ENCODE data around the gene LRP2.

Gene LRP2

DNA sequence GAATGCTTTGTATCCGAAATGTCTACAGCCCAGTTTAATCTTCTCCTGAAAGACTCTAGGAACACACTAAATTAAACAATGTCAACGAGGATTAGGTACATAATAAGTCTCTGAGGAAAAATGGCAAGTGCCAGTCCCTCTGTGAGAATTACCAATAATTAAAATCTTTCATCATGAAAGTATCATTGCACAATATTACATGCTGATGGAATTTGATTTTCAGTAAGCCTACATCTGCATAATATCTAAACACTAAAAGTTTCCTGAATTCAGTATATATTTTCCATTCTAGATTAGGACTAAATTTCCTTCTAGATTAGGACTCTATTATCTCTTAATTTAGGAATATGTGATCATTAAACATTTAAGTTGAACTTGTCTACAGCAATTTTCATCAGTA, 132.1 kb downstream of the LRP2 start:
- Histone ChIP-seq H3K9me3 (ENCODE audit: control insufficient read depth, low read length) (no peaks in the 10 kb centered on the region), H3K9ac (ENCODE audit: low read length) (no peak overlapping the region), H3K4me3 (ENCODE audit: low read length) (no peak overlapping the region), H3K27me3 (replicated peaks; ENCODE audit: control insufficient read depth, insufficient read depth, low read length) (peaks cover 30% of the 10 kb centered on the region), H3K4me1 (ENCODE audit: control insufficient read depth, insufficient read depth, low read length) (no peaks in the 10 kb centered on the region), H3K36me3 (ENCODE audit: control insufficient read depth, insufficient read depth, low read length, severe bottlenecking) (no peaks in the 10 kb centered on the region)
- DNase-seq (ENCODE audit: low read depth) = no peak

- H3K4me3 ChIP-seq (ENCODE audit: low read length) = no peak overlapping the region
- no peaks in the 10 kb centered on the region for H3K9me3 ChIP-seq (ENCODE audit: control insufficient read depth, low read length)
- peak; percentile 1 for DNase-seq (ENCODE audit: low read depth)
- no peaks in the 10 kb centered on the region for H3K36me3 ChIP-seq (ENCODE audit: control insufficient read depth, insufficient read depth, low read length, severe bottlenecking)
- H3K9ac ChIP-seq (ENCODE audit: low read length) = no peak overlapping the region
- H3K4me1 ChIP-seq (ENCODE audit: control insufficient read depth, insufficient read depth, low read length) = no peaks in the 10 kb centered on the region
- peaks cover 30% of the 10 kb centered on the region for H3K27me3 ChIP-seq (replicated peaks; ENCODE audit: control insufficient read depth, insufficient read depth, low read length)
Measured at GRCh38 chr2:169229590-169229989, 132.7 kb downstream of the LRP2 start.

- H3K4me1 ChIP-seq (ENCODE audit: control insufficient read depth, insufficient read depth, low read length) = no peaks in the 10 kb centered on the region
- no peaks in the 10 kb centered on the region for H3K9me3 ChIP-seq (ENCODE audit: control insufficient read depth, low read length)
- no peaks in the 10 kb centered on the region for H3K36me3 ChIP-seq (ENCODE audit: control insufficient read depth, insufficient read depth, low read length, severe bottlenecking)
- no peak for DNase-seq (ENCODE audit: low read depth)
- no peak overlapping the region for H3K4me3 ChIP-seq (ENCODE audit: low read length)
- H3K9ac ChIP-seq (ENCODE audit: low read length) = no peak overlapping the region
- peaks cover 14% of the 10 kb centered on the region for H3K27me3 ChIP-seq (replicated peaks; ENCODE audit: control insufficient read depth, insufficient read depth, low read length)
Measured at GRCh38 chr2:169225906-169226305, 136.4 kb downstream of the LRP2 start.

- Histone ChIP-seq H3K36me3 (ENCODE audit: control insufficient read depth, insufficient read depth, low read length, severe bottlenecking) (no peaks in the 10 kb centered on the region), H3K4me3 (ENCODE audit: low read length) (no peak overlapping the region), H3K9ac (ENCODE audit: low read length) (no peak overlapping the region), H3K4me1 (ENCODE audit: control insufficient read depth, insufficient read depth, low read length) (no peaks in the 10 kb centered on the region), H3K9me3 (ENCODE audit: control insufficient read depth, low read length) (no peaks in the 10 kb centered on the region), H3K27me3 (replicated peaks; ENCODE audit: control insufficient read depth, insufficient read depth, low read length) (peaks cover 14% of the 10 kb centered on the region)
- DNase-seq (ENCODE audit: low read depth) = no peak
Measured at GRCh38 chr2:169225233-169225750, 137.0 kb downstream of the LRP2 start.

DNA sequence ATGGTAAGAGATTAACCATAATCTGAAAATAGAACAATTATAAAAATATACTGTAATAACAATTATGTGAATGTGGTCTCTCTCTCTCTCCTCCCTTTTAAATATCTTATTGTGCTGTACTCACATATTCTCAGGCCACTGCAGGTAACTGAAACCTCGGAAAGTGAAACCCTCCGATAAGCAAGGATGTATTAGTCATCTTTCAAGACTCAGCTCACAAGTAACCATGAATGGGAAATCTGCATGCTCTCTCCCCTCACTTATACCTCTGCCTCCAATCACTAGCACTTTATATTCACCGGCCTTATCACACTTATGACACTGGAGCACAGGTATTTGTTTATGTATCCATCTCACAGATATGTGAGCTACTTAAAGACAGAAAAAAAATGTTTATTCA, 139.7 kb downstream of the LRP2 start:
- DNase-seq (ENCODE audit: low read depth) = no peak
- no peaks in the 10 kb centered on the region for H3K36me3 ChIP-seq (ENCODE audit: control insufficient read depth, insufficient read depth, low read length, severe bottlenecking)

DNA sequence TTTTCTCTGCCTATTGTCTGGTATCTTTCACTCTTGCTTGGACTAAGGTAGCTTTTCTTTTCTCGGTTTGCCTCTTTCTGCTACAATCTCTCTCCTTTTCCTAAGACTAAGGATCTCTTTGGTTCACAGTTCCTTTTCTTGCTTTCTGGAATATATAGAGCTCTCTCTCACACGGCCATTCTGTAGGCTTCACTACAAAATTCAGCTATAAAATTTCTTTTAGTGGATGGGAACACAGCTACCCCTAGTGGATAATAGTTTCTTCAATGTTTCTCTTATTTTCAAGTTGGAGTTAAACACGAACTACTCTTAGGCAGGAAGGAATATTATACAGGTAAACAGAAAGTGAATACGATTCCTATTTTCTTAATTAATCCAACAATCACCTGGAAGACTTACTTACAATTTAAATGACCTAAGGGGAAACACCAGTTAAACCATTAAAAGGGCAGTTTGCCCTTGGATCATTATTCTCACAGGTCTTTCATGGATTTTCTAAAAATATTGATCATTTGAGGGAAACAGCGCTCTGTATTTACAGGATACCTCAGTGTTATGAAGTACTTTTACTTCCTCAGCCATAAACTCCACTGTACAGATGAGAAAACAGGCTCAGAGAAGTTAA, 140.5 kb downstream of the LRP2 start:
- Histone ChIP-seq H3K27me3 (replicated peaks; ENCODE audit: control insufficient read depth, insufficient read depth, low read length) (peaks cover 12% of the 10 kb centered on the region), H3K4me3 (ENCODE audit: low read length) (no peak overlapping the region), H3K9ac (ENCODE audit: low read length) (no peak overlapping the region), H3K4me1 (ENCODE audit: control insufficient read depth, insufficient read depth, low read length) (no peaks in the 10 kb centered on the region), H3K36me3 (ENCODE audit: control insufficient read depth, insufficient read depth, low read length, severe bottlenecking) (no peaks in the 10 kb centered on the region), H3K9me3 (ENCODE audit: control insufficient read depth, low read length) (no peaks in the 10 kb centered on the region)
- DNase-seq (ENCODE audit: low read depth) = peak; percentile 54

More for the DNA sequence above, 139.7 kb downstream of the LRP2 start:
- no peaks in the 10 kb centered on the region for H3K9me3 ChIP-seq (ENCODE audit: control insufficient read depth, low read length)
- H3K4me1 ChIP-seq (ENCODE audit: control insufficient read depth, insufficient read depth, low read length) = no peaks in the 10 kb centered on the region
- no peak overlapping the region for H3K9ac ChIP-seq (ENCODE audit: low read length)
- no peak overlapping the region for H3K4me3 ChIP-seq (ENCODE audit: low read length)
- peaks cover 4% of the 10 kb centered on the region for H3K27me3 ChIP-seq (replicated peaks; ENCODE audit: control insufficient read depth, insufficient read depth, low read length)

GRCh38 chr2:169210917-169211316, 151.4 kb downstream of the LRP2 start:
- no peak for DNase-seq (ENCODE audit: low read depth)
- H3K27me3 ChIP-seq (replicated peaks; ENCODE audit: control insufficient read depth, insufficient read depth, low read length) = no peaks in the 10 kb centered on the region
- no peaks in the 10 kb centered on the region for H3K36me3 ChIP-seq (ENCODE audit: control insufficient read depth, insufficient read depth, low read length, severe bottlenecking)
- H3K4me1 ChIP-seq (ENCODE audit: control insufficient read depth, insufficient read depth, low read length) = peaks cover 4% of the 10 kb centered on the region
- H3K4me3 ChIP-seq (ENCODE audit: low read length) = no peak overlapping the region
- H3K9me3 ChIP-seq (ENCODE audit: control insufficient read depth, low read length) = no peaks in the 10 kb centered on the region
- no peak overlapping the region for H3K9ac ChIP-seq (ENCODE audit: low read length)

- Histone ChIP-seq H3K36me3 (ENCODE audit: control insufficient read depth, insufficient read depth, low read length, severe bottlenecking) (no peaks in the 10 kb centered on the region), H3K9ac (ENCODE audit: low read length) (no peak overlapping the region), H3K4me3 (ENCODE audit: low read length) (no peak overlapping the region), H3K9me3 (ENCODE audit: control insufficient read depth, low read length) (no peaks in the 10 kb centered on the region), H3K4me1 (ENCODE audit: control insufficient read depth, insufficient read depth, low read length) (peaks cover 4% of the 10 kb centered on the region), H3K27me3 (replicated peaks; ENCODE audit: control insufficient read depth, insufficient read depth, low read length) (no peaks in the 10 kb centered on the region)
- DNase-seq (ENCODE audit: low read depth) = no peak
Measured at GRCh38 chr2:169208026-169208425, 154.3 kb downstream of the LRP2 start.

DNA sequence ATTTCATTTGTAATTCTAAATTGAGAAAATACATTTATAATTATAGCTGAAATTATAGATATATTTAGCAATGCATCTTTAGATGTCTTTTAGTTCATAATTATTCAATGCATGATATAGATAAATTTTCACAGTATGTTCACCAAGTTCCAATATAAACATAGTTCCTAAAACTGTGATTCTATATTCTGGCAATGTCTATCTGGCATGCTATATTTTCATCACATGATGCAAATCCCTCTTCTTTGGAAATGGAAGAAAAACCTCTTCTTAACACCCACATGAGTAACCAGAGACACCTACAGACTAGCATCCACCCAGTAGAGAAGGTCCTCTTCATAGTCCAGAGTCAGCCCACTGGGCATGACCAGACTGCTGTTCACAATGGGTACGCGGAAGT, 157.2 kb downstream of the LRP2 start:
- DNase-seq (ENCODE audit: low read depth) = no peak
- Histone ChIP-seq H3K9ac (ENCODE audit: low read length) (no peak overlapping the region), H3K27me3 (replicated peaks; ENCODE audit: control insufficient read depth, insufficient read depth, low read length) (no peaks in the 10 kb centered on the region), H3K36me3 (ENCODE audit: control insufficient read depth, insufficient read depth, low read length, severe bottlenecking) (no peaks in the 10 kb centered on the region), H3K9me3 (ENCODE audit: control insufficient read depth, low read length) (no peaks in the 10 kb centered on the region), H3K4me1 (ENCODE audit: control insufficient read depth, insufficient read depth, low read length) (peaks cover 1% of the 10 kb centered on the region), H3K4me3 (ENCODE audit: low read length) (no peak overlapping the region)

- DNase-seq (ENCODE audit: low read depth) = no peak
- H3K27me3 ChIP-seq (replicated peaks; ENCODE audit: control insufficient read depth, insufficient read depth, low read length) = no peaks in the 10 kb centered on the region
- H3K9ac ChIP-seq (ENCODE audit: low read length) = no peak overlapping the region
- H3K9me3 ChIP-seq (ENCODE audit: control insufficient read depth, low read length) = no peaks in the 10 kb centered on the region
- no peaks in the 10 kb centered on the region for H3K4me1 ChIP-seq (ENCODE audit: control insufficient read depth, insufficient read depth, low read length)
- H3K4me3 ChIP-seq (ENCODE audit: low read length) = no peak overlapping the region
- no peaks in the 10 kb centered on the region for H3K36me3 ChIP-seq (ENCODE audit: control insufficient read depth, insufficient read depth, low read length, severe bottlenecking)
Measured at GRCh38 chr2:169203952-169204351, 158.4 kb downstream of the LRP2 start.

DNA sequence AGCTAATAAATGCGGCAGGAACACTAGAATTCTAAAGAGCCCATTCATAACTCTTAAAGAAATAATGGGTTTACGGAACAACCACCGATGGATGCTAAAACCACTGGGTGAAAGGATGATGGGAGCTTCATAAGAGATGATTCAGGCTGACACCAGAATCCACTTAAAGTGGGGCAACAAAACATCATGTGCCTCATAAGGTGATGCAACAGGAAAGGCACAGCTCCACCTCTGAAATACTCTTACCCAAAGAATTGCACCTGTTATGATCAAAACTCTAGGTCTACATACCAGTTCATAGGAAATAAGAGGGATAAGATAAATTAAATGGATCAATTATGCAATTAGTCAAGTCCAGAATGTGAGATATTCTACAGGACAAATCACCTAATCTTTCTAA, 161.6 kb downstream of the LRP2 start:
- H3K4me1 ChIP-seq (ENCODE audit: control insufficient read depth, insufficient read depth, low read length) = no peaks in the 10 kb centered on the region
- H3K36me3 ChIP-seq (ENCODE audit: control insufficient read depth, insufficient read depth, low read length, severe bottlenecking) = no peaks in the 10 kb centered on the region
- no peak overlapping the region for H3K9ac ChIP-seq (ENCODE audit: low read length)
- DNase-seq (ENCODE audit: low read depth) = no peak
- H3K4me3 ChIP-seq (ENCODE audit: low read length) = no peak overlapping the region
- H3K27me3 ChIP-seq (replicated peaks; ENCODE audit: control insufficient read depth, insufficient read depth, low read length) = no peaks in the 10 kb centered on the region
- no peaks in the 10 kb centered on the region for H3K9me3 ChIP-seq (ENCODE audit: control insufficient read depth, low read length)

- no peak overlapping the region for H3K9ac ChIP-seq (ENCODE audit: low read length)
- no peaks in the 10 kb centered on the region for H3K9me3 ChIP-seq (ENCODE audit: control insufficient read depth, low read length)
- no peak for DNase-seq (ENCODE audit: low read depth)
- no peaks in the 10 kb centered on the region for H3K36me3 ChIP-seq (ENCODE audit: control insufficient read depth, insufficient read depth, low read length, severe bottlenecking)
- H3K27me3 ChIP-seq (replicated peaks; ENCODE audit: control insufficient read depth, insufficient read depth, low read length) = no peaks in the 10 kb centered on the region
- no peak overlapping the region for H3K4me3 ChIP-seq (ENCODE audit: low read length)
- no peaks in the 10 kb centered on the region for H3K4me1 ChIP-seq (ENCODE audit: control insufficient read depth, insufficient read depth, low read length)
Measured at GRCh38 chr2:169193618-169194017, 168.7 kb downstream of the LRP2 start.
